Amniotic stem cell (primary cell): ENCODE measurements around the gene LINGO4.

Experiments used
- DNase-seq: peaks from one replicate; lab custom pipeline; 2025; lab: John Stamatoyannopoulos, UW

The LINGO4 gene

GRCh38 chr1:151805066-151805820, at the start of gene LINGO4:
TSS of gene LINGO4 (minus strand) at chr1:151805419. CDS start at chr1:151802704, 2,715 bp downstream.
- no peak for DNase-seq

GRCh38 chr1:151854658-151855057, 49.4 kb upstream of the LINGO4 start:
- DNase-seq: no peak

- DNase-seq: no peak
Measured at GRCh38 chr1:151853411-151853943, 48.3 kb upstream of the LINGO4 start, which contains the start of gene THEM5. TSS of gene THEM5 (minus strand) at chr1:151853712. CDS start at chr1:151853565, 147 bp downstream.

GRCh38 chr1:151852733-151853132, 47.5 kb upstream of the LINGO4 start:
- DNase-seq: no peak

GRCh38 chr1:151851886-151852285, 46.7 kb upstream of the LINGO4 start:
- DNase-seq: no peak

- DNase-seq: no peak
Measured at GRCh38 chr1:151849871-151850270, 44.7 kb upstream of the LINGO4 start.

GRCh38 chr1:151849126-151849525, 43.9 kb upstream of the LINGO4 start:
- no peak for DNase-seq

GRCh38 chr1:151847867-151848596, 42.8 kb upstream of the LINGO4 start:
- DNase-seq: no peak

- DNase-seq: no peak
Measured at GRCh38 chr1:151846686-151847237, 41.5 kb upstream of the LINGO4 start.

GRCh38 chr1:151846062-151846568, 40.9 kb upstream of the LINGO4 start:
- no peak for DNase-seq

- no peak for DNase-seq
Measured at GRCh38 chr1:151843398-151843797, 38.2 kb upstream of the LINGO4 start.

- DNase-seq: no peak
Measured at GRCh38 chr1:151841141-151841540, 35.9 kb upstream of the LINGO4 start.

- DNase-seq: no peak
Measured at GRCh38 chr1:151840421-151840820, 35.2 kb upstream of the LINGO4 start.

GRCh38 chr1:151839457-151840403, 34.5 kb upstream of the LINGO4 start, which contains the start of gene C2CD4D:
TSS of gene C2CD4D (minus strand) at chr1:151839820. CDS start at chr1:151838989, 831 bp downstream.
- no peak for DNase-seq

GRCh38 chr1:151839082-151839412, 33.8 kb upstream of the LINGO4 start:
- no peak for DNase-seq

GRCh38 chr1:151838222-151839081, 33.2 kb upstream of the LINGO4 start:
- no peak for DNase-seq

- no peak for DNase-seq
Measured at GRCh38 chr1:151837884-151838221, 32.6 kb upstream of the LINGO4 start.

GRCh38 chr1:151837197-151837596, 32.0 kb upstream of the LINGO4 start:
- DNase-seq: no peak

GRCh38 chr1:151835596-151835995, 30.4 kb upstream of the LINGO4 start:
- DNase-seq: no peak

- DNase-seq: no peak
Measured at GRCh38 chr1:151834239-151834638, 29.0 kb upstream of the LINGO4 start.
